Measurements from ENCODE around the gene NPAS3. TPM values are rescaled to one million over a fixed set of nuclear protein-coding genes. Genes with fewer than 3 reads are reported as not detected.

The NPAS3 gene
- total RNA-seq, 2 donors from 2014 or later: 0.33 to 0.78 TPM

DNA sequence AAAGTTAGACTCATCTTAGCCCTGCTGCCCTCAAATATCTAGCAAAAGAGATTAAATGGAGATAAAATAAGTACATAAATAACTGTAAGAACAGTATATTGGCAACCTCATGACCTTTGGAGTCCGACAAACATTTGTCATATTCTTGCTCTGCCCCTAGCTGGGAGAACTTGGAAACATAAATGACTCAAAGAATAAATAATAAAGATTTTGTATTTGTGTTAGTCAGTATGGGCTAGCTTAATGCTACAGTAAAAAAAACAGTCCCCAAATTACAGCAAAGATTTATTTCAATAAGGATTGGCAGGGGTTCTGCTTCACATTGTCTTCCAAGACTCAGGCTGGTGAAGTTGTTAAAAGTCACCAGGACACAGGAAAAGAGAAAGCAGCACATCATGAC lies 791.5 kb downstream of the NPAS3 start:
- Histone ChIP-seq H3K4me1 (no peaks in the 10 kb centered on the region), H3K4me3 (no peak overlapping the region), H3K27ac (no peak overlapping the region), H3K27me3 (no peaks in the 10 kb centered on the region), H3K9me3 (no peaks in the 10 kb centered on the region), H3K36me3 (replicated peaks in 1 of 2; ENCODE audit: insufficient read depth in 1 of 2, low read depth in 2 of 2) (no peaks in the 10 kb centered on the region)
- no peak for TF ChIP-seq POLR2A (IDR thresholded peaks at IDR 0.05)
- TF ChIP-seq, protein P1, sequence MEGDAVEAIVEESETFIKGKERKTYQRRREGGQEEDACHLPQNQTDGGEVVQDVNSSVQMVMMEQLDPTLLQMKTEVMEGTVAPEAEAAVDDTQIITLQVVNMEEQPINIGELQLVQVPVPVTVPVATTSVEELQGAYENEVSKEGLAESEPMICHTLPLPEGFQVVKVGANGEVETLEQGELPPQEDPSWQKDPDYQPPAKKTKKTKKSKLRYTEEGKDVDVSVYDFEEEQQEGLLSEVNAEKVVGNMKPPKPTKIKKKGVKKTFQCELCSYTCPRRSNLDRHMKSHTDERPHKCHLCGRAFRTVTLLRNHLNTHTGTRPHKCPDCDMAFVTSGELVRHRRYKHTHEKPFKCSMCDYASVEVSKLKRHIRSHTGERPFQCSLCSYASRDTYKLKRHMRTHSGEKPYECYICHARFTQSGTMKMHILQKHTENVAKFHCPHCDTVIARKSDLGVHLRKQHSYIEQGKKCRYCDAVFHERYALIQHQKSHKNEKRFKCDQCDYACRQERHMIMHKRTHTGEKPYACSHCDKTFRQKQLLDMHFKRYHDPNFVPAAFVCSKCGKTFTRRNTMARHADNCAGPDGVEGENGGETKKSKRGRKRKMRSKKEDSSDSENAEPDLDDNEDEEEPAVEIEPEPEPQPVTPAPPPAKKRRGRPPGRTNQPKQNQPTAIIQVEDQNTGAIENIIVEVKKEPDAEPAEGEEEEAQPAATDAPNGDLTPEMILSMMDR (IDR thresholded peaks at IDR 0.05): no peak
- intact Hi-C loops (cut with DNase I): no loop called here
- DNase-seq (no peak), ATAC-seq (no peak)
- 77 to 86% methylated on average over 1 of the region's 1 CpG for WGBS, 2 donors

GRCh38 chr14:33732175-33732574 lies 793.5 kb downstream of the NPAS3 start:
- no peak for TF ChIP-seq POLR2A (IDR thresholded peaks at IDR 0.05)
- TF ChIP-seq, protein P1 (IDR thresholded peaks at IDR 0.05): no peak
- DNase-seq (no peak), ATAC-seq (no peak)
- no peaks in the 10 kb centered on the region for H3K36me3 ChIP-seq (replicated peaks in 1 of 2; ENCODE audit: insufficient read depth in 1 of 2, low read depth in 2 of 2)
- no peaks in the 10 kb centered on the region for H3K27me3 ChIP-seq
- WGBS, 2 donors: 80 to 83% methylated on average over 7 of the region's 7 CpGs
- no peaks in the 10 kb centered on the region for H3K9me3 ChIP-seq
- intact Hi-C loops (cut with DNase I): no loop called here
- no peak overlapping the region for H3K27ac ChIP-seq
- H3K4me3 ChIP-seq: no peak overlapping the region
- H3K4me1 ChIP-seq: no peaks in the 10 kb centered on the region

DNA sequence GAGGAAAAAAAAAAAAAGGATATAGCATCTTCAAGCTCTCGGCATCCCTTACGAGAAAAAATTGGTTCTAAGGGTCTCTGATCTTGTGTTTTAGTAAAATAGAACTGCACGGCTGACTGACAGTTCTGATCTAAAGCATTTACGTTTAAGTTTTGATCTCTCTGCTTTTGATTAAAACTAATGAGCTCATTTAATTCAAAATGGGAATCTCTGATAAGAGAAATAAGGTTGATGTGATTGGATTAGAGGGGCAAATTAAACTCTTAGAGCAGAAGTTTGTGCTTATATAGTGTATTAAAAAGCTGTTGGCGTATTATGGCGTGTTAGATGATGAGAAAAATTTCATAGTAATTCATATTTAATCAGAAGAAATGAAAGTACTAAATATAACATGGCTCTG lies 794.6 kb downstream of the NPAS3 start:
- no peak overlapping the region for H3K4me3 ChIP-seq
- H3K36me3 ChIP-seq (replicated peaks in 1 of 2; ENCODE audit: insufficient read depth in 1 of 2, low read depth in 2 of 2): no peaks in the 10 kb centered on the region
- no peaks in the 10 kb centered on the region for H3K4me1 ChIP-seq
- H3K27me3 ChIP-seq: no peaks in the 10 kb centered on the region
- no peaks in the 10 kb centered on the region for H3K9me3 ChIP-seq
- DNase-seq (no peak), ATAC-seq (no peak)
- intact Hi-C loops (cut with DNase I): no loop called here
- H3K27ac ChIP-seq: no peak overlapping the region
- TF ChIP-seq POLR2A (IDR thresholded peaks at IDR 0.05): no peak
- TF ChIP-seq, protein P1 (IDR thresholded peaks at IDR 0.05): no peak
- 78 to 84% methylated on average over 6 of the region's 6 CpGs for WGBS, 2 donors

DNA sequence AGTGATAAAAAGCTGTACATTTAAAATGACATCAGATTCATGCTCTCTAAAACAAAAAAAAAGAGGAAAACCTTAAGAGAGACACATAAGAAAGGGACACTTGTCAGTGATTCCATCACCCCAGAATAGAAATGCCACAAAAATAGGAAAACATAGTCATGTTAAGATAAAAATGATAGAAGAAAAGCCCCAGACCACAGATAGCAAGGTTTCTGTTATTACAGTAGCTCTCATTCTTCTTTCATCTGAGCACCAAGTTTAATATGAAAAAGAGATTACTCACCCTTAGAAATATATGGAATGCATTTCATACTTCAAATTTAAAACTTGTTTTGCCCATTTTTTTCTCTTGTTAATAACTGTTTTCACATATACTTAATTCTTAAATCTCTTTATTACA lies 795.0 kb downstream of the NPAS3 start:
- H3K27me3 ChIP-seq: no peaks in the 10 kb centered on the region
- no peak overlapping the region for H3K27ac ChIP-seq
- H3K4me3 ChIP-seq: no peak overlapping the region
- ATAC-seq: no peak
- no peaks in the 10 kb centered on the region for H3K4me1 ChIP-seq
- TF ChIP-seq, protein P1 (IDR thresholded peaks at IDR 0.05): no peak
- TF ChIP-seq POLR2A (IDR thresholded peaks at IDR 0.05): no peak
- no peaks in the 10 kb centered on the region for H3K36me3 ChIP-seq (replicated peaks in 1 of 2; ENCODE audit: insufficient read depth in 1 of 2, low read depth in 2 of 2)
- intact Hi-C loops (cut with DNase I): no loop called here
- no peak for DNase-seq
- H3K9me3 ChIP-seq: no peaks in the 10 kb centered on the region

DNA sequence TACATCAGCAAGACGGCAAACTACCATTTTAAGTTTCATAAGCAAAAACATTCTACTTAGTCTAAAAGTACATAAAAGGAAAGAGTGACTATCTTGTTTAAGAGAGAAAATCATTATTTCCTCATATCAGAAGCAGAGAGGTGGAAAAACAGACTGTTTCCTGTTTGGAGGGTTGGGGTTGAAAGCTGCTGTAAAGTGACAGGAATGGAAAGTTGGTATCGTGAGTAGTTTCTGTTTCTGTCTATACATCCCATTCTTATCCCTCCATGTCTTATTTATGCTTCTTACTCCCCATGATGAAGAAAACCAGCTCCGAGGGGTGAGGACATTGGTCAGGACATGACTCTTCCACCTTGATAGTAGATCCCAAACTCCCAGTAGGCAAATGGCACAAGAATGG lies 795.7 kb downstream of the NPAS3 start:
- H3K27ac ChIP-seq: no peak overlapping the region
- no peak for DNase-seq
- no peak for ATAC-seq
- no peak overlapping the region for H3K4me3 ChIP-seq
- H3K36me3 ChIP-seq (replicated peaks in 1 of 2; ENCODE audit: insufficient read depth in 1 of 2, low read depth in 2 of 2): no peaks in the 10 kb centered on the region
- no peak for TF ChIP-seq POLR2A (IDR thresholded peaks at IDR 0.05)
- TF ChIP-seq, protein P1 (IDR thresholded peaks at IDR 0.05): no peak
- 69 to 76% methylated on average over 3 of the region's 3 CpGs for WGBS, 2 donors
- intact Hi-C loops (cut with DNase I): no loop called here
- no peaks in the 10 kb centered on the region for H3K27me3 ChIP-seq
- H3K4me1 ChIP-seq: no peaks in the 10 kb centered on the region
- no peaks in the 10 kb centered on the region for H3K9me3 ChIP-seq
